ENCODE results near the gene SRP68.

DNA sequence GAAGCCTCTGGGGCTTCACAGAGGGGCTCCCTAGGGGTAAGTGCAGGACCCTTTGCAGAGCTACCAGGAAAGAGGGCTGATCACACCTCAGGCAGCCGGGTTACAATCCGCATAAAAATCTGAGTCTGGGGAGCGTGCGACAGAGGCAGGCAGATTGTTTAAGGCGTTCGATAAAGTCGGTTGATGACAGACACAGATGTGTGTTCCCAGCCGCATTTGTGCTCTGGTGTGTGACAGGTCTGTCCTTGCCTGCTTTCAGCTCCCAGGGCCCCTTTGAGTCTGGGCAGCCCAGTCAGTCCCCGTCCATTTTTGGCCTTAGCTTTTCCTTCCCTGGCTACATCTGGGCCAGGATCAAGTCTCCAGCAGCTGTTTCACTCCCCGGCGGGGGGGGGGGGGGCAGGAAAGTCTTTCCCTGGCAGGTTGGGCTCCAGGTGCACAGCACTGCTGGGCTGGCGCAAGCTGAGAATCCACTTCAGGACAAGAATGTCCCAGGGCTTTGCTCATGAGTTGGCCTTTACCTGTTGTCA lies 5.3 kb upstream of the SRP68 start:
- TF ChIP-seq, protein P1, sequence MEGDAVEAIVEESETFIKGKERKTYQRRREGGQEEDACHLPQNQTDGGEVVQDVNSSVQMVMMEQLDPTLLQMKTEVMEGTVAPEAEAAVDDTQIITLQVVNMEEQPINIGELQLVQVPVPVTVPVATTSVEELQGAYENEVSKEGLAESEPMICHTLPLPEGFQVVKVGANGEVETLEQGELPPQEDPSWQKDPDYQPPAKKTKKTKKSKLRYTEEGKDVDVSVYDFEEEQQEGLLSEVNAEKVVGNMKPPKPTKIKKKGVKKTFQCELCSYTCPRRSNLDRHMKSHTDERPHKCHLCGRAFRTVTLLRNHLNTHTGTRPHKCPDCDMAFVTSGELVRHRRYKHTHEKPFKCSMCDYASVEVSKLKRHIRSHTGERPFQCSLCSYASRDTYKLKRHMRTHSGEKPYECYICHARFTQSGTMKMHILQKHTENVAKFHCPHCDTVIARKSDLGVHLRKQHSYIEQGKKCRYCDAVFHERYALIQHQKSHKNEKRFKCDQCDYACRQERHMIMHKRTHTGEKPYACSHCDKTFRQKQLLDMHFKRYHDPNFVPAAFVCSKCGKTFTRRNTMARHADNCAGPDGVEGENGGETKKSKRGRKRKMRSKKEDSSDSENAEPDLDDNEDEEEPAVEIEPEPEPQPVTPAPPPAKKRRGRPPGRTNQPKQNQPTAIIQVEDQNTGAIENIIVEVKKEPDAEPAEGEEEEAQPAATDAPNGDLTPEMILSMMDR (IDR thresholded peaks at IDR 0.05), result no peak
- no peak for TF ChIP-seq POLR2A (IDR thresholded peaks at IDR 0.05)

Data from testis (tissue), 2 donors.